GM19238 (cell line): ENCODE data around the gene RAB5IF.
A peak's percentile ranks its signal among the peaks of the same experiment; 100 is the strongest.
"Not testable (repeated sequence)": the region's sequence is repeated elsewhere in the genome, so short reads cannot be mapped to it uniquely, and the experiment has no call there.

Experiments used
- DNase-seq: peaks from one replicate; pipeline ENCODE4 v3.0.0; 2011; ENCODE audit warnings: low spot score; ENCODE audit not compliant: insufficient read length

Gene RAB5IF

GRCh38 chr20:36628076-36628475, 22.5 kb downstream of the RAB5IF start:
- DNase-seq, result no peak

GRCh38 chr20:36629719-36630681, 24.4 kb downstream of the RAB5IF start:
- DNase-seq, result peak; percentile 37

GRCh38 chr20:36631646-36632045, 26.1 kb downstream of the RAB5IF start:
- DNase-seq, result no peak

GRCh38 chr20:36632147-36632486, 26.5 kb downstream of the RAB5IF start:
- DNase-seq, result no peak

- no peak for DNase-seq
Measured at GRCh38 chr20:36632487-36633284, 27.1 kb downstream of the RAB5IF start.

GRCh38 chr20:36633285-36633772, 27.8 kb downstream of the RAB5IF start:
- DNase-seq, result no peak

GRCh38 chr20:36634342-36634741, 28.8 kb downstream of the RAB5IF start:
- DNase-seq, result no peak

- DNase-seq, result not testable (repeated sequence)
Measured at GRCh38 chr20:36638876-36639400, 33.4 kb downstream of the RAB5IF start.

- DNase-seq, result no peak
Measured at GRCh38 chr20:36641506-36641843, 35.9 kb downstream of the RAB5IF start.

GRCh38 chr20:36642136-36642535, 36.6 kb downstream of the RAB5IF start:
- no peak for DNase-seq

- DNase-seq, result no peak
Measured at GRCh38 chr20:36644032-36644705, 38.6 kb downstream of the RAB5IF start.

GRCh38 chr20:36644706-36645095, 39.1 kb downstream of the RAB5IF start:
- no peak for DNase-seq

GRCh38 chr20:36645353-36645752, 39.8 kb downstream of the RAB5IF start:
- DNase-seq, result no peak

- DNase-seq, result peak; percentile 56
Measured at GRCh38 chr20:36645998-36646397, 40.4 kb downstream of the RAB5IF start, which contains the start of gene SLA2. TSS of gene SLA2 (minus strand) at chr20:36646196. CDS start at chr20:36641335, 4,861 bp downstream.

- DNase-seq, result no peak
Measured at GRCh38 chr20:36646678-36647077, 41.1 kb downstream of the RAB5IF start.

- DNase-seq, result no peak
Measured at GRCh38 chr20:36647196-36648121, 41.9 kb downstream of the RAB5IF start.

GRCh38 chr20:36653456-36653855, 47.9 kb downstream of the RAB5IF start:
- DNase-seq, result no peak

- DNase-seq, result no peak
Measured at GRCh38 chr20:36654506-36654905, 48.9 kb downstream of the RAB5IF start.

GRCh38 chr20:36655004-36655403, 49.4 kb downstream of the RAB5IF start:
- no peak for DNase-seq

- no peak for DNase-seq
Measured at GRCh38 chr20:36656733-36657132, 51.2 kb downstream of the RAB5IF start.
